CD4-positive, alpha-beta T cell (primary cell): Measurements from ENCODE around the gene BRK1. TPM values are rescaled to one million over a fixed set of nuclear protein-coding genes. Genes with fewer than 3 reads are reported as not detected.
"Not testable (repeated sequence)": the region's sequence is repeated elsewhere in the genome, so short reads cannot be mapped to it uniquely, and the experiment has no call there.

Source experiments
- ATAC-seq: fragments of 200-7000 bp; cut with Tn5 transposase; one replicate; pipeline ENCODE4 v1.10.0; 2022; ENCODE audit warnings: mild to moderate bottlenecking; ENCODE audit not compliant: poor library complexity
- CTCF ChIA-PET: fragments of 350-600 bp; sonication (Branson Sonifier 250); formaldehyde crosslinking; loops from one replicate; lab custom pipeline; 2021; ENCODE audit warnings: antibody characterized with exemption, inconsistent platforms; lab: Charles Lee
- POLR2A ChIA-PET: fragments of 350-600 bp; sonication (Branson Sonifier 250); formaldehyde crosslinking; loops from one replicate; lab custom pipeline; 2021; ENCODE audit warnings: antibody characterized with exemption, inconsistent platforms; lab: Charles Lee
- DNase-seq, 14 experiments: peaks; one replicate each; pipeline ENCODE4 v3.0.0-alpha.2; 2013 to 2020; ENCODE audit warnings: mixed read lengths in 2 of 14
- H3K27ac ChIP-seq, 2 donors: one replicate each; pipeline versions ENCODE4 v1.5.1 to v1.7.0; 2013; ENCODE audit warnings: low read length in 2 of 2, low read depth in 1 of 2, mild to moderate bottlenecking in 1 of 2
- H3K27me3 ChIP-seq, 2 experiments: 1 replicate in 1 of 2; 2 replicates in 1 of 2; pipeline versions ENCODE4 v1.6.1 to v1.7.0; 2013; ENCODE audit warnings: low read length in 2 of 2, control low read depth in 1 of 2, mild to moderate bottlenecking in 1 of 2, moderate library complexity in 1 of 2; ENCODE audit not compliant: insufficient read depth in 2 of 2, control insufficient read depth in 1 of 2
- H3K36me3 ChIP-seq: one replicate; pipeline ENCODE4 v1.6.1; 2013; ENCODE audit warnings: low read length, control low read depth; ENCODE audit not compliant: insufficient read depth
- H3K4me1 ChIP-seq: one replicate; pipeline ENCODE4 v1.6.1; 2013; ENCODE audit warnings: low read length, control low read depth; ENCODE audit not compliant: insufficient read depth
- H3K4me3 ChIP-seq: one replicate; pipeline ENCODE4 v1.5.1; 2013; ENCODE audit warnings: mild to moderate bottlenecking, low read length, moderate library complexity
- H3K9me3 ChIP-seq, 2 experiments: 1 replicate in 1 of 2; 2 replicates in 1 of 2; pipeline versions ENCODE4 v1.6.1 to v1.7.0; 2013; ENCODE audit warnings: low read length in 2 of 2, mild to moderate bottlenecking in 2 of 2, control low read depth in 1 of 2, moderate library complexity in 1 of 2; ENCODE audit not compliant: control insufficient read depth in 1 of 2, insufficient read depth in 1 of 2
- H3K27ac Mint-ChIP-seq: one replicate; pipeline ENCODE4 v1.8.0; 2020; ENCODE audit warnings: mixed read lengths
- H3K27me3 Mint-ChIP-seq: one replicate; pipeline ENCODE4 v1.8.0; 2021; ENCODE audit warnings: mixed read lengths
- H3K36me3 Mint-ChIP-seq: one replicate; pipeline ENCODE4 v1.8.0; 2021; ENCODE audit warnings: low read depth, mixed read lengths
- H3K4me1 Mint-ChIP-seq: one replicate; pipeline ENCODE4 v1.8.0; 2021; ENCODE audit warnings: low read depth, mixed read lengths
- H3K4me3 Mint-ChIP-seq: one replicate; pipeline ENCODE4 v1.8.0; 2020; ENCODE audit warnings: mild to moderate bottlenecking, mixed read lengths
- H3K9me3 Mint-ChIP-seq: one replicate; pipeline ENCODE4 v1.8.0; 2020; ENCODE audit warnings: mixed read lengths
- CTCF ChIP-seq: fragments of 200-600 bp; IDR thresholded peaks from one replicate; pipeline ENCODE4 v1.8.0; 2022; ENCODE audit warnings: antibody characterized with exemption, mild to moderate bottlenecking
- intact Hi-C, 2 experiments: fragments of 100-400 bp; cut with DNase I in 1 of 2; cut with micrococcal nuclease in 1 of 2; formaldehyde crosslinking; loops; one replicate each; pipeline versions ENCODE4 v1.15.1 to v1.9.0; 2023 to 2025; cut with DNase I, micrococcal nuclease
- total RNA-seq, 174 experiments: library from RNA in 2 of 174; stranded (reverse) in 2 of 174; gene quantifications; one replicate each; pipeline ENCODE4 v1.2.3 and lab custom pipeline; 2021 to 2026

The BRK1 gene
- total RNA-seq, 2 experiments from 2014 or later: 33.1 to 33.8 TPM

GRCh38 chr3:10162185-10162584 lies 46.7 kb downstream of the BRK1 start:
- no peaks in the 10 kb centered on the region for H3K9me3 Mint-ChIP-seq

GRCh38 chr3:10164201-10164545 lies 48.7 kb downstream of the BRK1 start:
- H3K27ac ChIP-seq, H3K27me3 Mint-ChIP-seq, H3K27ac Mint-ChIP-seq: not testable (repeated sequence)

More at GRCh38 chr3:10162185-10162584, 46.7 kb downstream of the BRK1 start:
- ATAC-seq (no peak), DNase-seq (no peak)
- H3K9me3 ChIP-seq: no peaks in the 10 kb centered on the region
- no peaks in the 10 kb centered on the region for H3K36me3 ChIP-seq
- H3K4me1 ChIP-seq: peaks cover 23% of the 10 kb centered on the region
- intact Hi-C loops: no loop called here
- no peak for TF ChIP-seq CTCF
- H3K27ac Mint-ChIP-seq: no peak overlapping the region
- H3K4me3 ChIP-seq: no peak overlapping the region
- ChIA-PET POLR2A (interaction anchor here (0.8 to 0.9 kb wide), 2 partner anchors 80 to 86 kb away, joined by 3 read pairs; partner anchors contain the start of gene TATDN2), CTCF (no interaction called here)
- no peaks in the 10 kb centered on the region for H3K27me3 Mint-ChIP-seq
- no peak overlapping the region for H3K4me3 Mint-ChIP-seq
- no peaks in the 10 kb centered on the region for H3K36me3 Mint-ChIP-seq
- H3K4me1 Mint-ChIP-seq: peaks cover 19% of the 10 kb centered on the region
- no peaks in the 10 kb centered on the region for H3K27me3 ChIP-seq
- no peak overlapping the region for H3K27ac ChIP-seq

GRCh38 chr3:10164546-10165393 lies 49.3 kb downstream of the BRK1 start, which contains the start of gene IRAK2:
Gene IRAK2 (plus strand): TSS chr3:10164919. CDS start chr3:10164955, 36 bp downstream.
- POLR2A ChIA-PET: interaction anchor here (0.9 to 2.4 kb wide), 4 partner anchors 23 to 79 kb away, joined by 3 to 15 read pairs (median 8); partner anchors contain the start of gene VHL
- Histone ChIP-seq H3K4me3 (peak within 1 kb of the TSS; percentile 72), H3K9me3 (peaks cover 5 to 10% of the 10 kb centered on the region in 2 experiments), H3K27me3 (no peaks in the 10 kb centered on the region), H3K36me3 (no peaks in the 10 kb centered on the region), H3K4me1 (peaks cover 23% of the 10 kb centered on the region), H3K27ac (peak within 1 kb of the TSS in 1 of 2 donors; percentile 50)
- Mint-ChIP-seq H3K27me3 (no peaks in the 10 kb centered on the region), H3K9me3 (peaks cover 7% of the 10 kb centered on the region), H3K4me1 (peaks cover 28% of the 10 kb centered on the region), H3K36me3 (peaks cover 12% of the 10 kb centered on the region), H3K27ac (peak within 1 kb of the TSS; percentile 12), H3K4me3 (peak within 1 kb of the TSS; percentile 88)
- TF ChIP-seq CTCF: peak; percentile 95
- CTCF ChIA-PET: interaction anchor here (0.8 to 1.8 kb wide), 6 partner anchors 9 to 118 kb away, joined by 3 to 7 read pairs (median 4); no protein-coding TSS in a partner anchor
- DNase-seq (peak in 13 of 14 experiments; percentile 33 to 84 (median 48)), ATAC-seq (peak; percentile 80)
- intact Hi-C loops: loop anchor here (1.0 to 5.0 kb wide), 6 partner anchors 22 to 99 kb away; no protein-coding TSS in a partner anchor

More at GRCh38 chr3:10164201-10164545, 48.7 kb downstream of the BRK1 start:
- H3K9me3 Mint-ChIP-seq, ATAC-seq, H3K27me3 ChIP-seq, H3K36me3 ChIP-seq, DNase-seq, H3K9me3 ChIP-seq, H3K36me3 Mint-ChIP-seq: not testable (repeated sequence)
- Histone ChIP-seq H3K4me3 (peak overlapping the region; percentile 72), H3K4me1 (peaks cover 23% of the 10 kb centered on the region)
- ChIA-PET CTCF (interaction anchor here (0.5 to 1.8 kb wide), 6 partner anchors 8 to 118 kb away, joined by 3 to 7 read pairs (median 4); no protein-coding TSS in a partner anchor), POLR2A (interaction anchor here (2.2 to 2.4 kb wide), 2 partner anchors 30 to 35 kb away, joined by 12 to 15 read pairs; no protein-coding TSS in a partner anchor)
- intact Hi-C loops: loop anchor here (1.0 to 2.0 kb wide), 4 partner anchors 21 to 99 kb away; no protein-coding TSS in a partner anchor
- Mint-ChIP-seq H3K4me1 (peaks cover 28% of the 10 kb centered on the region), H3K4me3 (peak overlapping the region; percentile 86)
